Colonic mucosa (tissue), 4 donors: ENCODE data around the gene MRPS23. TPM values are rescaled to one million over a fixed set of nuclear protein-coding genes. Genes with fewer than 3 reads are reported as not detected.

Experiments
- DNase-seq: peaks from one replicate; pipeline ENCODE4 v3.0.0-alpha.2; 2020
- H3K27ac ChIP-seq: fragments of 200-600 bp; one replicate; pipeline ENCODE4 v1.8.0; 2021
- H3K27me3 ChIP-seq: fragments of 200-600 bp; one replicate; pipeline ENCODE4 v1.8.0; 2021
- H3K36me3 ChIP-seq: fragments of 200-600 bp; one replicate; pipeline ENCODE4 v1.8.0; 2021
- H3K4me1 ChIP-seq: fragments of 200-600 bp; one replicate; pipeline ENCODE4 v1.8.0; 2021; ENCODE audit warnings: mild to moderate bottlenecking
- H3K4me3 ChIP-seq: fragments of 200-600 bp; one replicate; pipeline ENCODE4 v1.8.0; 2021
- H3K9ac ChIP-seq, 2 donors: one replicate each; pipeline ENCODE4 v1.7.0; 2013; ENCODE audit warnings: control low read depth in 2 of 2, low read depth in 2 of 2, low read length in 2 of 2
- H3K9me3 ChIP-seq: fragments of 200-600 bp; one replicate; pipeline ENCODE4 v1.8.0; 2021
- intact Hi-C: fragments of 100-400 bp; cut with DNase I; formaldehyde crosslinking; loops from one replicate; pipeline ENCODE4 v1.14.1; 2022
- total RNA-seq, 2 donors: library from RNA; stranded (reverse); fragmentation: NEBNext Ultra II Directional in 1 of 2; extraction: Animal tissue kit (Norgen Biotek cat#: 25700) in 1 of 2; gene quantifications; one replicate each; pipeline ENCODE4 v1.2.1, GENCODE V29; 2021
- TF ChIP-seq, protein P1 (sequence below): fragments of 200-600 bp; IDR thresholded peaks from one replicate; pipeline ENCODE4 v1.8.0; 2022; ENCODE audit warnings: antibody characterized with exemption, mild to moderate bottlenecking
- donor health status: healthy.
- donor health status: DM: no; HTN: no; CAD: no.
- donor health status: DM: no; HTN: no; CAD: no.

The MRPS23 gene
- total RNA-seq, 2 donors from 2014 or later, result 19.3 to 43.6 TPM

GRCh38 chr17:57888311-57889216, 38.7 kb upstream of the MRPS23 start:
- no peak overlapping the region for H3K27ac ChIP-seq
- no peaks in the 10 kb centered on the region for H3K27me3 ChIP-seq
- H3K4me3 ChIP-seq, result no peak overlapping the region
- intact Hi-C loops, result no loop called here
- H3K9ac ChIP-seq, result peak overlapping the region in 1 of 2 donors; percentile 38
- no peaks in the 10 kb centered on the region for H3K9me3 ChIP-seq
- TF ChIP-seq, protein P1, sequence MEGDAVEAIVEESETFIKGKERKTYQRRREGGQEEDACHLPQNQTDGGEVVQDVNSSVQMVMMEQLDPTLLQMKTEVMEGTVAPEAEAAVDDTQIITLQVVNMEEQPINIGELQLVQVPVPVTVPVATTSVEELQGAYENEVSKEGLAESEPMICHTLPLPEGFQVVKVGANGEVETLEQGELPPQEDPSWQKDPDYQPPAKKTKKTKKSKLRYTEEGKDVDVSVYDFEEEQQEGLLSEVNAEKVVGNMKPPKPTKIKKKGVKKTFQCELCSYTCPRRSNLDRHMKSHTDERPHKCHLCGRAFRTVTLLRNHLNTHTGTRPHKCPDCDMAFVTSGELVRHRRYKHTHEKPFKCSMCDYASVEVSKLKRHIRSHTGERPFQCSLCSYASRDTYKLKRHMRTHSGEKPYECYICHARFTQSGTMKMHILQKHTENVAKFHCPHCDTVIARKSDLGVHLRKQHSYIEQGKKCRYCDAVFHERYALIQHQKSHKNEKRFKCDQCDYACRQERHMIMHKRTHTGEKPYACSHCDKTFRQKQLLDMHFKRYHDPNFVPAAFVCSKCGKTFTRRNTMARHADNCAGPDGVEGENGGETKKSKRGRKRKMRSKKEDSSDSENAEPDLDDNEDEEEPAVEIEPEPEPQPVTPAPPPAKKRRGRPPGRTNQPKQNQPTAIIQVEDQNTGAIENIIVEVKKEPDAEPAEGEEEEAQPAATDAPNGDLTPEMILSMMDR, result no peak
- no peak for DNase-seq
- peaks cover 3% of the 10 kb centered on the region for H3K4me1 ChIP-seq
- no peaks in the 10 kb centered on the region for H3K36me3 ChIP-seq

- intact Hi-C loops, result no loop called here
- Histone ChIP-seq H3K27me3 (no peaks in the 10 kb centered on the region), H3K36me3 (no peaks in the 10 kb centered on the region), H3K27ac (no peak overlapping the region), H3K9ac (no peak overlapping the region), H3K4me1 (no peaks in the 10 kb centered on the region), H3K9me3 (no peaks in the 10 kb centered on the region), H3K4me3 (no peak overlapping the region)
- TF ChIP-seq, protein P1, result no peak
- no peak for DNase-seq
Measured at GRCh38 chr17:57887161-57887560, 37.3 kb upstream of the MRPS23 start.

- H3K27me3 ChIP-seq, result no peaks in the 10 kb centered on the region
- TF ChIP-seq, protein P1, result no peak
- no peak for DNase-seq
- H3K4me1 ChIP-seq, result no peaks in the 10 kb centered on the region
- H3K36me3 ChIP-seq, result no peaks in the 10 kb centered on the region
- H3K9ac ChIP-seq, result no peak overlapping the region
- H3K4me3 ChIP-seq, result no peak overlapping the region
- intact Hi-C loops, result no loop called here
- no peaks in the 10 kb centered on the region for H3K9me3 ChIP-seq
- H3K27ac ChIP-seq, result no peak overlapping the region
Measured at GRCh38 chr17:57886020-57886419, 36.2 kb upstream of the MRPS23 start.

DNA sequence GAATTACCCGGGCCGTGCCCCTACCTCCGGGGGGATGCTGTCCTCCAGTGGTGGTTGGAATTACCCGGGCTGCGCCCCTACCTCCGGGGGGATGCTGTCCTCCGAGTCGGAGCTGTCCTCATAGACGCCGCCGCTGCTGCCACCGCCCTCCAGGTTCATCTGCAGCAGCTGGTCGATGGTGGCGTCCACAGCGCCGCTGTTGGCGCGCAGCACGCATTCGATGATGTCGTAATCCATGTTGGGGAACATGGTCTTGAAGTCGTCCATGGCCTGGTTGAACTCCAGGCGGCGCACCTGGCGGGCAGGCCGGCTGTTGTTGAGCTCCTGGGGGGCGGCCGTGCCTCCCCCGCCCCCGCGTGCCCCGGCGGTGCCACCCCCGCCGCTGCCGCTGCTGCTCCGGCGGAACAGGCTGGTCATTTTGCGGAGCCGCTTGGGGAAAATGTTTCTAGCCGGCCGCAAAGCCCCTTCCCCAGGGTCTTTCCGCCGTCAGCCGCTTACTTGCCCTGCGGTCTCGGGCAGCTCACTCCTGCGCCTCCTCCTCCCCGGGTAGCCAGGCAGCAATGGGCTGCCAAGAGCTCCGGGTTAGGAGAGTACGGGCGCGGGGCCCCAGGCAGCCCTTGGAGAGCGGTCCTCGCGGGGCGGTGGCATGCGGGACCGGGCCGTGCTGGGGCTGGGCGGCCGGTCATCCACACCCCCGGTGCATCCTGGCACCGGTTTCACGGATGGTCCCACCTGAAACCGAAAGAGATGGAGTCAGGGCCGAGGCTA, 35.5 kb upstream of the MRPS23 start:
- H3K36me3 ChIP-seq, result no peaks in the 10 kb centered on the region
- no peaks in the 10 kb centered on the region for H3K4me1 ChIP-seq
- H3K4me3 ChIP-seq, result no peak overlapping the region
- no peak overlapping the region for H3K9ac ChIP-seq
- no peaks in the 10 kb centered on the region for H3K9me3 ChIP-seq
- TF ChIP-seq, protein P1, result no peak
- H3K27ac ChIP-seq, result no peak overlapping the region
- intact Hi-C loops, result no loop called here
- no peak for DNase-seq
- H3K27me3 ChIP-seq, result no peaks in the 10 kb centered on the region

DNA sequence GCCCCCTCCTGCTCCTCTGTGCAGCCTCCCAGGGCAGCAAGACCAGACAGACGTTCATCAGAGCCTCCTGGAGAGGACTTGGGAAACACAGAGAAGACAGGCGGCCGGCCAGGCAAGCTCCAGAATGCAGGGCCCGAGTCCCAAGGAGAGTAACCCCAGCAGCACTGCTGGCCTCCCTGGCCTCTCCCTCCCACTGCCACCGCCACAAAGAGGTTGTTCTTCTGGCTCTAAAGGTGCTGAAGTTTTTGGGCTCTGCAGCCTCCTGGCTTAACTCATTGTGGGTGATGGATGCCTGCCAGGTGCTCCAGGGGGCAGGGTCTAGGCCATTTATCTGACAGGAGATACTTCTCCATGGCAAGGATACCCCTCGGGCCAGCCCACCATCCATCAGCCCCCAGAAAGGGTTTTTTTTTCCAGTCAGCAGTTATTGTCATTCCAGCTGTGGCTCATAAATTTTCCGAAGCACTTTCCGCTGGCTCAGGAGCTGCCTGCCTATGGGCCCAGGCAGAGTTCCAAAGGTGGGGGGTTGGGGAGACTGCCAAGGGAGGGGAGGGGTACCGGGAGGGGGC, 32.0 kb upstream of the MRPS23 start:
- TF ChIP-seq, protein P1, result no peak
- Histone ChIP-seq H3K36me3 (no peaks in the 10 kb centered on the region), H3K4me3 (no peak overlapping the region), H3K27ac (no peak overlapping the region), H3K27me3 (no peaks in the 10 kb centered on the region), H3K9me3 (no peaks in the 10 kb centered on the region), H3K4me1 (no peaks in the 10 kb centered on the region), H3K9ac (no peak overlapping the region)
- no peak for DNase-seq
- intact Hi-C loops, result no loop called here
